Fibroblast of lung (primary cell): ENCODE measurements around the gene VPS45. TPM values are rescaled to one million over a fixed set of nuclear protein-coding genes. Genes with fewer than 3 reads are reported as not detected.

ENCODE experiments used
- DNase-seq, 2 donors: peaks; one replicate each; pipeline versions ENCODE4 v3.0.0 to v3.0.0-alpha.2; 2010; ENCODE audit warnings: low read depth in 2 of 2
- H2AFZ ChIP-seq: 2 replicates; pipeline ENCODE4 v1.5.1; 2012; ENCODE audit warnings: low read length, control low read depth, inconsistent platforms
- H3K27ac ChIP-seq: 2 replicates; pipeline ENCODE4 v1.5.1; 2011; ENCODE audit warnings: low read length, control low read depth; ENCODE audit not compliant: insufficient read depth
- H3K27me3 ChIP-seq: 2 replicates; pipeline ENCODE4 v1.5.1; 2011; ENCODE audit warnings: mild to moderate bottlenecking, low read length; ENCODE audit not compliant: control insufficient read depth, insufficient read depth
- H3K36me3 ChIP-seq: 2 replicates; pipeline ENCODE4 v1.5.1; 2011; ENCODE audit warnings: low read length; ENCODE audit not compliant: control insufficient read depth, insufficient read depth
- H3K4me1 ChIP-seq: 2 replicates; pipeline ENCODE4 v1.5.1; 2011; ENCODE audit warnings: low read length; ENCODE audit not compliant: control insufficient read depth, insufficient read depth; ENCODE audit errors: extremely low read depth
- H3K4me2 ChIP-seq: 2 replicates; pipeline ENCODE4 v1.5.1; 2011; ENCODE audit warnings: low read length, control low read depth; ENCODE audit not compliant: insufficient read depth; ENCODE audit errors: extremely low read depth
- H3K4me3 ChIP-seq, 4 experiments: fragments of 200-600 bp in 1 of 4; sonication (generic) in 1 of 4; replicated peaks in 1 of 4; 2 replicates each; pipeline ENCODE4 v1.5.1; 2011 to 2016; ENCODE audit warnings: low read length in 4 of 4, low read depth in 3 of 4, mild to moderate bottlenecking in 3 of 4, control low read depth in 2 of 4, inconsistent platforms in 1 of 4, mixed read lengths in 1 of 4; ENCODE audit not compliant: insufficient read depth in 1 of 4; ENCODE audit errors: control extremely low read depth in 1 of 4
- H3K79me2 ChIP-seq: 2 replicates; pipeline ENCODE4 v1.5.1; 2012; ENCODE audit warnings: mild to moderate bottlenecking, low read length, inconsistent platforms; ENCODE audit not compliant: control insufficient read depth, insufficient read depth
- H3K9ac ChIP-seq: 2 replicates; pipeline ENCODE4 v1.5.1; 2011; ENCODE audit warnings: mild to moderate bottlenecking, low read length, control low read depth; ENCODE audit not compliant: insufficient read depth
- H3K9me3 ChIP-seq: 2 replicates; pipeline ENCODE4 v1.5.1; 2012; ENCODE audit warnings: low read depth, low read length; ENCODE audit not compliant: control insufficient read depth, insufficient read depth
- H4K20me1 ChIP-seq: 2 replicates; pipeline ENCODE4 v1.5.1; 2011; ENCODE audit warnings: low read length; ENCODE audit not compliant: control insufficient read depth, insufficient read depth; ENCODE audit errors: extremely low read depth
- EZH2 ChIP-seq: IDR thresholded peaks from 2 replicates; pipeline ENCODE4 v1.5.1; 2012; ENCODE audit warnings: low read length, control low read depth, mild to moderate bottlenecking; ENCODE audit errors: missing control alignments
- polyA plus RNA-seq, 2 donors: library from polyadenylated mRNA; depleted of rRNA in 1 of 2; stranded (reverse) in 1 of 2; unstranded in 1 of 2; fragments of >200 nt; gene quantifications; 2 replicates each; pipeline ENCODE4 v1.2.1, GENCODE V29; 2011 to 2012; ENCODE audit warnings: missing spikeins in 1 of 2
- total RNA-seq: library from RNA; depleted of rRNA; stranded (reverse); fragments of >200 nt; gene quantifications from 2 replicates; pipeline ENCODE4 v1.2.1, GENCODE V29; 2014
- TF ChIP-seq, protein P1 (sequence below), 2 donors: IDR thresholded peaks in 1 of 2; conservative IDR thresholded peaks in 1 of 2; 1 replicate in 1 of 2; 2 replicates in 1 of 2; pipeline ENCODE4 v1.5.1; 2011 to 2012; ENCODE audit warnings: low read length in 2 of 2, control low read depth in 1 of 2, inconsistent platforms in 1 of 2, low read depth in 1 of 2, mild to moderate bottlenecking in 1 of 2

VPS45 gene
- total and polyA plus RNA-seq, 2 donors (not counting 1 experiment from before 2014, with no cell fraction given): 42.6 to 50.0 TPM

DNA sequence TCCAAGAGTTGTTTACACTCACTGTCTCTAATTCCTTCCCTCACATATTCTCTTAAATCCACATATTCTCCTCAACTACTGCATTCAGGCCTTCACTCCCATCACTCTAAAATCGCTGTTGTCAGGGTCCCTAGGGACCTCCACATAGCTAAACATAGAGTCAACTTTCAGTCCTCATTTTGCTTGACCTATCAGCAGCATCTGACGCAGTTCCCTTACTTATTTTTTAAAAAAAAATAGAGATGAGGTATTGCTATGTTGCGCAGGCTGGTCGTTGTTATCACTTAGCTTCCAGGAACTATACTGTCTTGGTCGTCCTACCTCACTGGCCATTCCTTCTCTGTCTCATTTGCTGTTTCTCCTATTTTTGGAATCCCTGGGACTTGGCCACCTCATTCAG is 70.5 kb downstream of the VPS45 start:
- no peak for TF ChIP-seq EZH2
- TF ChIP-seq, protein P1, sequence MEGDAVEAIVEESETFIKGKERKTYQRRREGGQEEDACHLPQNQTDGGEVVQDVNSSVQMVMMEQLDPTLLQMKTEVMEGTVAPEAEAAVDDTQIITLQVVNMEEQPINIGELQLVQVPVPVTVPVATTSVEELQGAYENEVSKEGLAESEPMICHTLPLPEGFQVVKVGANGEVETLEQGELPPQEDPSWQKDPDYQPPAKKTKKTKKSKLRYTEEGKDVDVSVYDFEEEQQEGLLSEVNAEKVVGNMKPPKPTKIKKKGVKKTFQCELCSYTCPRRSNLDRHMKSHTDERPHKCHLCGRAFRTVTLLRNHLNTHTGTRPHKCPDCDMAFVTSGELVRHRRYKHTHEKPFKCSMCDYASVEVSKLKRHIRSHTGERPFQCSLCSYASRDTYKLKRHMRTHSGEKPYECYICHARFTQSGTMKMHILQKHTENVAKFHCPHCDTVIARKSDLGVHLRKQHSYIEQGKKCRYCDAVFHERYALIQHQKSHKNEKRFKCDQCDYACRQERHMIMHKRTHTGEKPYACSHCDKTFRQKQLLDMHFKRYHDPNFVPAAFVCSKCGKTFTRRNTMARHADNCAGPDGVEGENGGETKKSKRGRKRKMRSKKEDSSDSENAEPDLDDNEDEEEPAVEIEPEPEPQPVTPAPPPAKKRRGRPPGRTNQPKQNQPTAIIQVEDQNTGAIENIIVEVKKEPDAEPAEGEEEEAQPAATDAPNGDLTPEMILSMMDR (conservative IDR thresholded peaks at IDR 0.05 in 1 of 2, IDR thresholded peaks at IDR 0.05 in 1 of 2; ENCODE audit: low read depth in 1 of 2, low read length in 2 of 2): no peak
- no peak overlapping the region for H3K9ac ChIP-seq
- no peaks in the 10 kb centered on the region for H3K36me3 ChIP-seq
- no peak for DNase-seq
- H3K4me1 ChIP-seq: peaks cover 5% of the 10 kb centered on the region
- no peaks in the 10 kb centered on the region for H3K79me2 ChIP-seq
- H2AFZ ChIP-seq: no peak overlapping the region
- no peak overlapping the region for H3K4me3 ChIP-seq
- no peaks in the 10 kb centered on the region for H3K9me3 ChIP-seq
- H3K27me3 ChIP-seq: no peaks in the 10 kb centered on the region
- no peak overlapping the region for H3K4me2 ChIP-seq
- H4K20me1 ChIP-seq: no peaks in the 10 kb centered on the region
- H3K27ac ChIP-seq: peak overlapping the region; percentile 35

DNA sequence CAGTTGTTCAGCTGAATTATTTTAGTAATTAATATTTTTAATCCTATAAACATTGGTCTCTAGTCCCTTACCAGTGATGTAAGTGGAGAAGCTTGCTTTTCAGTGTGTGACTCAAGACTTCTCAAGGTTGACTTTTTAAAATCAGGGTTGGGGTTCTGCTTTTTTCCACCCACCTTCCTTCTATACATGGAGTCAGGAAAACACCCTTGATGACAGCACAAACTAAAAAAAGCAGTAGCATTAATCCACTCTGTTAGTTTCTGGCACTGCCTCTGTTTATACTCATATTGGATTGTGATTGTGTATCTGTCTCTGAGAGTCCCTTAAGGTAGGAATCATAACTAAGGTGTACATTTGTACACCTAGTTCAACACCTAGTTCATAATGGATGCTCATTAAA is 73.9 kb downstream of the VPS45 start:
- Histone ChIP-seq H3K4me2 (no peak overlapping the region), H3K79me2 (no peaks in the 10 kb centered on the region), H3K9ac (no peak overlapping the region), H3K4me3 (no peak overlapping the region), H3K27ac (no peak overlapping the region), H3K27me3 (no peaks in the 10 kb centered on the region), H4K20me1 (no peaks in the 10 kb centered on the region), H3K9me3 (no peaks in the 10 kb centered on the region), H3K36me3 (no peaks in the 10 kb centered on the region), H2AFZ (no peak overlapping the region), H3K4me1 (no peaks in the 10 kb centered on the region)
- DNase-seq: no peak
- no peak for TF ChIP-seq EZH2
- TF ChIP-seq, protein P1 (conservative IDR thresholded peaks at IDR 0.05 in 1 of 2, IDR thresholded peaks at IDR 0.05 in 1 of 2; ENCODE audit: low read depth in 1 of 2, low read length in 2 of 2): no peak

DNA sequence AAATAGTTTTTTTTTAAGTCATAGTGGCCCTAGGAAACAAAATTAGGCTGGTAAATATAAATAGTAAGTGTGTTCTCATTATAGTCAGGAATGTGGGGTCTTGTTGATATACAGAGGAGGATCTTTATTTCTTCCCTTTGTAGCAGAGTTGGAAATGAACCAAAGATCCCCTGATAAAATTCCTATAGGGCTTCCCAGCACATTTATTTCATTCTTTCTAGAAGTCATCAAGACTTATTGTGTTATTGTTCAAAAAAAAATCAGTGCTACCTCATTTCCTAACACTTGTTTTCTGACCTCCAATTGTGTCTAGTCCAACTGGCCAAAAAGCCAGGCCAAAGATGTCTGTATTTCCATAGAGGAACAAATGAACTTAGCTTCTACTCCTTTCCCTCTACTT is 74.5 kb downstream of the VPS45 start:
- no peaks in the 10 kb centered on the region for H3K36me3 ChIP-seq
- H3K79me2 ChIP-seq: no peaks in the 10 kb centered on the region
- no peaks in the 10 kb centered on the region for H3K4me1 ChIP-seq
- no peak overlapping the region for H2AFZ ChIP-seq
- H3K9ac ChIP-seq: no peak overlapping the region
- no peaks in the 10 kb centered on the region for H3K27me3 ChIP-seq
- H3K4me3 ChIP-seq: no peak overlapping the region
- no peaks in the 10 kb centered on the region for H3K9me3 ChIP-seq
- DNase-seq: no peak
- H4K20me1 ChIP-seq: no peaks in the 10 kb centered on the region
- TF ChIP-seq, protein P1 (conservative IDR thresholded peaks at IDR 0.05 in 1 of 2, IDR thresholded peaks at IDR 0.05 in 1 of 2; ENCODE audit: low read depth in 1 of 2, low read length in 2 of 2): no peak
- TF ChIP-seq EZH2: no peak
- no peak overlapping the region for H3K4me2 ChIP-seq
- H3K27ac ChIP-seq: no peak overlapping the region
